ENCODE measurements around the gene LEPR.
"Not testable (repeated sequence)": the region's sequence is repeated elsewhere in the genome, so short reads cannot be mapped to it uniquely, and the experiment has no call there.

Gene LEPR

DNA sequence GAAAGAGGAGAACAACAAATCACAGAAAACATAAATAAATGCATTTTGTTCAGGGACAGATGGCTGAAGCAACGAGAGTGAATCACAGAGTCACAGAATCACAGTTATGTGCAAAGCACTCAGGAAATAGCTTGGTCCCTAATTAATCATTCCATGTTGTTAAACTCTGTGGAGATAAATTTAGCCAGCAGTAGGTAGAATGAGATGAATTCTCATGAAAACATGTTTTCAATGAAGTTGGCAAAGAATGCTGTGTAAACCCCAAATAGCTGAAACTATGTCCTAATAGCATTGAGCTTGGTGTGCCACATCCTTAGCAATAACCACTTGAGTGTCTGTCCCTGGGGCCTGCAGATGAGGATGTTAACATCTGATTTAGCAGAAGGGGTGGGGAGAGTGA is 20.4 kb downstream of the LEPR start:
- DNase-seq: no peak

DNA sequence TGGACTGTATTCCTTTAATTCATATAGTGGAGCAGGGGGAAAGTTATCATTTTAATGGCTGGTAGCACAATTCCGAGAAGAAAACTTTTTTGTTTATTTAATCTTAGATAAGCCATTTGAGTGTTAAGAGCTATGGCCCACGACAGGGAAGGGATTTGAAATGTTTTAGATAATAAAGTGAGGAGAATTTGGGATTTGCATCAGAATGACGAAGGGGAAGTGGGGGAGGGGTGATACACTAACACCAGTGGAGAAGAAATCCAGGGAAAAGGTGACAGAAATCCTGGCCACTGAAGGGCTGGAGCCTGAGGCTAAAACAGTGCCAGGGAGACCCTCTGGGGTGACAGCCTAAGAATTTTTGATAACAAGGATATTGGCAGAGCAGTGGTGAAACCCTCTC is 21.0 kb downstream of the LEPR start:
- DNase-seq: no peak

DNA sequence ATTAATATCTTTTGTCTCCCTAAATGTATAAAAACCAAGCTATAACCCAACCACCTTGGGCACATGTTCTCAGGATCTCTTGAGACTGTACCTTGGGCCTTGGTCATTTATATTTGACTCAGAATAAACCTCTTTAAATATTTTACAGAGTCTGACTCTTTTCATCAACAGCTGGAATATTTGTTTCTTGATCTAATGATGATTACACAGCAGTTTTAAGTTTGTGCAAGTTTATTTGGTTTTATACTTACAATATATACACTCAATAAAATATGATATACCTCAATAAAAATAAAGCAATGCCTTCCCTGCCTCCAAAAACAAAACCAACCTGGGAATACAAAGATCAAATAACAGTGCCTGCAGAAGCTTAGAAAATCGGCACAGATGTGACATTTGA is 22.0 kb downstream of the LEPR start:
- DNase-seq: no peak

DNA sequence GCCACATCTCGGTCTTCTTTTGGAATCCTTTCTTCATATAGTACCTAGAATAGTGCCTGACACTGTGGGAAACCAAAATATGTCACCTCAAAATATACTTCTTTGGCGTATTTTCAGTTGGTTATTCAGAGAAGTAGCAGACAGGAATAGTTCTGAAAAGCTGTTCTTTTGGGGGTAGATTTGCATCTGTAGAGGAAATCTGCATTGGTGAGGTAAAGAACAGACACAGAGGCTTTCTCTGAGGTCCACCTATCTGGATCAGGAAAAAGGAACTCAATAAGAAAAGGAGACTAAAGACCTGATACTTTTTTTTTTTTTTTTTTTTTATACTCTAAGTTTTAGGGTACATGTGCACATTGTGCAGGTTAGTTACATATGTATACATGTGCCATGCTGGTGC is 23.2 kb downstream of the LEPR start:
- no peak for DNase-seq

DNA sequence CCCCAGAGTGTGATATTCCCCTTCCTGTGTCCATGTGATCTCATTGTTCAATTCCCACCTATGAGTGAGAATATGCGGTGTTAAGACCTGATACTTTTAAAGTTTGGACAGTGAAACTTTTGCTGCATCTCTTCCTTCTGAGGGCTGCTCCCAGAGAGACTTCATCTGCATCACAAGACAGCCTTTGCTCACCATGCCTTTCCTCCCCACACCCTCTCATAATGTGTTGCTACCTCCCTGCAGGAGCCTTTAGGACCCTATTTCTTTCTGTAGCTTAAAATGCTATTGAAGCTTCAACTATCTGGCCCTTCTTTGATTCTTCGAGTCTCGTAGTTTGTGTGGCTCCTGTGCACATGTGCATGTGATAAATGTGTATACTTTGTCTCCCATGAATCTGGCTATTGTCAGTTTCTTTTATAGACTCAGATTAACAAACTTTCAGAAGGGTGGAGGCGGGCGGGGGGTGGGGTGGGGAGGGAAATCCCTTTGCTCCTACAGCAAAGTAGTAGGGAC is 23.7 kb downstream of the LEPR start:
- no peak for DNase-seq

DNA sequence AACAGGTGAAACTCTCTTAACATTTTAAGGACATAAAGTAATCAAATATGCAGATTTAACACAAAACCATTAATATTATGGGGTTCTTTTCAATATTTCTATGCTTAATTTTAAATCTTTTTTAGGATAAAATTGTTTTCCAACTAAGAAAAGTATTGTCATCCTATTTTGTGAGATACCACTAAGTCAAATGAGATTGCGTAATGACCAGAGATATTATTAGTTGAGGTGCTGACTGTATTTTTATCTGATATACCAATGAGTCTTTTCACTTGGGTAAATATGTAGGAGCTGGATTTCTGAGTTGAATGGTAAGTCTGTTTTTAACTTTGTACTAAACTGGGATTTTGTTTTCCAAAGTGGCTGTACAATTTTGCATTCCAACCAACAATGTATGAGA is 25.4 kb downstream of the LEPR start:
- no peak for DNase-seq

DNA sequence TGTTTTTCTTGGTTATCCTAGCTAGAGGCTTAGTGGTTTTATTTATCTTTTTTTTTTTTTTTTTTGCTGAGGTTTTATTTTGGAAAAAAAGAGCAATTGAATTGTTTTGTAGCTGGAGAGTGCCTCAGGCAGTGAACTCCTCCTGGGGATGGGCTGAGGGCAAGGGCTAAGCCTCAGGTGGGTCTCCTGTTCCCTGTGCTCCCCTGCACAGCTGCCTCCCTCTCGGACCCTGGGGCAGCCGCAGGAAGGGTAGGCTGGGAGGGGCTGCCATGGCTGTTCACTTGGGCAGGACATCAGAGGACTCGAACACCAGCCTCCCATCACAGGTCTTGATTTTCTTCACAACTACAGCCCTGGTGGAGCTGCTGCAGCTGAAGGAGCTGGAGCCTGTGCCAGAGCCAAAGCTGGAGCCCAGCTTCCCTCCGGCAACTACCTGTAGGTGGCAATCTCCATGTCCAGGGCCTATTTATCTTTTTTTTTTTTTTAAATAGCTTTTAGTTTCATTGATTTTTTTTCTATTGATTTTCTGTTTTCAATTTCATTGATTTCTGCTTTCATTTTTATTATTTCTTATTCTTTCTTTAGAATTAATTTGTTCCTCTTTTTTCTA is 28.9 kb downstream of the LEPR start:
- DNase-seq: no peak

DNA sequence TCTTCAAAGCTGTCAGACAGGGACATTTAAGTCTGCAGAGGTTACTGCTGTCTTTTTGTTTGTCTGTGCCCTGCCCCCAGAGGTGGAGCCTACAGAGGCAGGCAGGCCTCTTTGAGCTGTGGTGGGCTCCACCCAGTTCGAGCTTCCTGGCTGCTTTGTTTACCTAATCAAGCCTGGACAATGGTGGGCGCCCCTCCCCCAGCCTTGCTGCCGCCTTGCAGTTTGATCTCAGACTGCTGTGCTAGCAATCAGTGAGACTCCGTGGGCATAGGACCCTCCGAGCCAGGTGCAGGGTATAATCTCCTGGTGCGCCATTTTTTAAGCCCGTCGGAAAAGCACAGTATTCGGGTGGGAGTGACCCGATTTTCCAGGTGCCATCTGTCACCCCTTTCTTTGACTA is 35.2 kb downstream of the LEPR start:
- not testable (repeated sequence) for DNase-seq

DNA sequence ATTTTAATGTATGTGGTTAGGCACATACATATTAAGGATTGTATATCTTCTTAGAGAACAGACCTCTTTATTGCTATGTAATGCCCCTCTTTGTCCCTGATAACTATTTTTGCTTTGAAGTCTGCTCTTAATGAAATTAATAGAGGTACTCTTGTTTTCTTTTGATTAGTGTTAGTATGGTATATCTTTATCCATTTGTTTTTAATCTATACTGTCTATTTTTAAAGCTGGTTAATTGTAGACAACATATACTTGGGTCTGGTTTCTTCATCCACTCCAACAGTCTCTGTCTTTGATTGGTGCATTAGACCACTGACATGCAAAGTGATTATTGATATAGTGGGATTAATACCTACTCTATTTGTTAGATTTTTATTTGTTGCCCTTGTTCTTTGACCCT is 36.0 kb downstream of the LEPR start:
- no peak for DNase-seq

DNA sequence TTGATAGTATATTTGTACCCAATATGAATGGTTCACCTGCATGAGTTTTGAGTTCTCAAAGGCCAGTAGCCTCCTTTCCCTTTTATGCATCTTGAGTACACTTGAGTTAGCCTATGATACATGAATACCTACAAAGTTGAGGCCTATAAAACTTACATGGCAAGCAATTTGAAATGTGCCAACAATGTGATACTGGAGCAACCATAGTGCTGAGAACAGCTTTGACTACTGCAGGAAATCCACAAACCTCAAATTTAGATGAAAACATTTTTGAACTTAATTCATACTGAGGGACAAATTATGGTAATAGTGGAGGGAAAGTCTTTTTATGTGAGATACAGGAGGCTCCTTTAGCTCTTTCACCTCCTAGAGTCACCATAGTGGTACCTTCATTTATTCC is 37.4 kb downstream of the LEPR start:
- DNase-seq: no peak

DNA sequence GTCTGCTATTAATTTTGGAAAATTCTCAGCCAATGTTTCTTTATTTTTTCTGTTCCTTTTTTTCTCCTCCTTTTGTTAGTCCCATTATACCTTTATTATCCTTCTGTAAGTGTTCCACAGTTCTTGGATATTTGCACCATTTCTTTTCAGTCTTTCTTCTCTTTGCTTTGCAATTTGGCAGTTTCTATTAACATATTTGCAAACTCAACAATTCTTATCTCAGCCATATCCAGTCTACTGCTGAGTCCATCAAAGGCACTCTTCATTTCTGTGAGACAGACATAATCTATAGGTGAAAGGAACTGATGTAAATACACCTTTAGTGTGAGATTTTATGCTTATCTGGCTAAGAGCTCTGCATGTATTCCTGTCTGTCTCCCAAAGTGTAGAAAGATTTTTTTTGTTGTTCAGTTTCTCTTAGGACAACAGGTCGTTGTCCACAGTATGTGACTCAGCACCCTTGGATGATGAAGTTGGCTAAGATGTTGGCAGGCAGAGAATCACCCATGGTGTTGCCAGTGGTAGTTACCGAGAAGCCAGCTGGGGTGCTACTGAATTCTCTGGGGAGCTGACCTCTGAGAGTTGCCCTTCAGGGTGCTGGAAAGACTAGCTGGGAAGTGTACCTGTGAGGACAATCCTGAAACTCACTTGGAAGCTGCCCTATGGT is 38.4 kb downstream of the LEPR start:
- no peak for DNase-seq

DNA sequence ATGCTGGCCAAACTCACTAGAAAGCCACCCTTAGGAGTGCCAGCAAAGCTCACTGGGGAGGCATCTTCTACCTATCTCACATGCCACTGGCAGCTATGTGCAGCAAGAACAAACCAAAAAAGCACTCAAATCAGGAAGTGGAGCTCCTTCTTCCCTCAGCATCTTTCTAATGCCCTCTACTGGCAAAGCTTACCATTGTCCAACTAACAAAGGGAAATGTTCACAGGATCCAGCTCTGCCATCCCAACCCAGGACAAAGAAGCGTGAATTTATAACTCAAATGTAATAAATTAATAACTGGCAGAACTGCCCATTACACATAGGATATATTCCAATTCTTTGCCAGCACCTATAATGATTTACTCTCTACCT is 38.9 kb downstream of the LEPR start:
- no peak for DNase-seq

DNA sequence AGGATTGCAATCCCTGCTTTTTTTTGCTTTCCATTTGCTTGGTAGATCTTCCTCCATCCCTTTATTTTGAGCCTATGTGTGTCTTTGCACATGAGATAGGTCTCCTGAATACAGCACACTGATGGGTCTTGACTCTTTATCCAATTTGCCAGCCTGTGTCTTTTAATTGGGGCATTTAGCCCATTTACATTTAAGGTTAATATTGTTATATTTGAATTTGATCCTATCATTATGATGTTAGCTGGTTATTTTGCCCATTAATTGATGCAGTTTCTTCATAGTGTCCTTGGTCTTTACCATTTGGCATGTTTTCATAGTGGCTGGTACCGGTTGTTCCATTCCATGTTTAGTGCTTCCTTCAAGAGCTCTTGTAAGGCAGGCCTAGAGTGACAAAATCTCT is 45.4 kb downstream of the LEPR start:
- DNase-seq: not testable (repeated sequence)

DNA sequence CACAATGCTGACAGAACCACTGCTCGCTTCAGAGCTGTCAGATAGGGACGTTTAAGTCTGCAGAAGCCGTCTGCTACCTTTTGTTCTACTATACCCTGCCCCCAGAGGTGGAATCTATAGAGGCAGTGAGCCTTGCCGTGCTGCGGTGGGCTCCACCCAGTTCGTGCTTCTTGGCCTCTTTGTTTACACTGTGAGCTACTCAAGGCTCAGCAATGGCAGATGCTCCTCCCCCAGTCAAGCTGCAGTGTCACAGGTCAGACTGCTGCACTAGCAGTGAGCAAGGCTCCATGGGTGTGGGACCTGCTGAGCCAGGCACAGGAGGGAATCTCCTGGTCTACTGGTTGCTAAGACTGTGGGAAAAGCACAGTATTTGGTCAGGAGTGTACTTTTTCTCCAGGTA is 47.1 kb downstream of the LEPR start:
- DNase-seq: no peak

DNA sequence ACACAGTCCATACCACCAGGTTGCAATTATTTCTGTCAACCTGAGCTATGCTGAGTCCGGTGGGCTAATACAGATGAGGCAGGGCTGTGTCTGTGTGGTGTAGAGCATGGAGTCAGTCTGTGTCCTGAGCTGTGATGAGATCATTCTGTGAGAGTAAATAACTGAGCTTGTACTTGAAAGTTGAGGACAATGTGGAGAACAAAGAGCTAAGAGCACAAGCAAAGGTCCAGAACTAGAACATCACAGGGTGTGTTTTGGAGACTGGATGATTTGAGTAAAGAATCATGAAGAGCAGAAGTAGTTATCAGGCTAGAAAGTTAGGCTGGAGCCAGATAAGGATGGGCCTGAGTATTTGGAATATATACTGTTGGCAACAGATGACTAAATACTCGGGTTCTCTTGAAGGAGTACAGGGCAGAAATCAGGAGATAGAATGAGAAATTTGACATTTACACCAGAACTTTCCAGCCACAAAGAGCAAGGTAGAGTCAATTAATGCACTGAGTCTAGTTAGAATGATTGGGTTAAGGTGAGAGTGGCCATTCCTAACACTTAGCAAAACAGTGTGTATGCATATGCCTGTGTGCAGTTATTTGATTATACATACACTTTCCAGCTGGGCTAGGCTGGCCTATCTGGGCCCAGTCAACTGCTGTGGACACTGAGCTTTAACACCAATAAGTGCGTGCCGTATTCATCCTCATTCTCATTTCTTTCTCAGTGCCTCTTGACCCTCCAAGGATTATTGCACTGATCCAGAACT is 48.8 kb downstream of the LEPR start:
- DNase-seq: no peak

DNA sequence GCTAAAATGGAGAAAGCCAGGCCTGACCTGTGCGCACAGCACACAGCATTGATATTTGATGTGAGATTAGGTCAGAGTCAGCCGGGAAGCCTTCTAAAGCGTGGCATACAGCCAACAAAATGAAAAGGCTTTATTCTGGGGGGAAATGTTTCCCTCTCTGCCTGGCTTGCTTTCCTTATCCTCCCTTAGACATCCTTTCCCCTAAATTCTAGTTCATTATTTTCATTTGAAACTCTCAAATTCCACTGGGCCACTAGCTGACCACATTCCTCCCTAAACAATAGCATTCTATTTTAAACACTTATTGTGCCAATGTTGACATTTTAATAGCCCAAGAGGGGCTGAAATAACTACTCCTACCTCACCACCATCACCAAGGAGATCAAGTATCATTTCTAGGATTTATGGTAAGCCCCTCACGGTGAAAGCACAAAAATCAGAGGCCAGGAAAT is 49.4 kb downstream of the LEPR start:
- no peak for DNase-seq
